ENCODE data around the gene IQGAP1.
A peak's percentile ranks its signal among the peaks of the same experiment; 100 is the strongest.

The IQGAP1 gene

GRCh38 chr15:90489514-90489913, 101.5 kb downstream of the IQGAP1 start:
- Histone ChIP-seq H3K36me3 (ENCODE audit: control insufficient read depth in 2 of 2, insufficient read depth in 1 of 2, low read length in 2 of 2) (peaks cover 51 to 87% of the 10 kb centered on the region in 2 experiments), H3K27ac (ENCODE audit: extremely low read depth, low read depth, low read length) (no peak overlapping the region), H3K4me3 (ENCODE audit: low read depth, low read length) (no peak overlapping the region), H3K9me3 (ENCODE audit: control insufficient read depth, insufficient read depth, low read depth, low read length) (no peaks in the 10 kb centered on the region), H3K4me1 (ENCODE audit: control insufficient read depth, insufficient read depth, low read length) (no peaks in the 10 kb centered on the region)
- POLR2A ChIA-PET: no interaction called here
- CTCF ChIA-PET: interaction anchor here (1.6 kb wide), 1 partner anchor 170 kb away, joined by 8 read pairs; no protein-coding TSS in a partner anchor
- TF ChIP-seq ZNF664 (tag by site-specific recombination; IDR thresholded peaks at IDR 0.05) (0 out of 2 replicates have a peak, but pooled peaks have one; percentile 16), HOXA7 (CRISPR knock-in tag; IDR thresholded peaks at IDR 0.05; ENCODE audit: borderline replicate concordance) (no peak), ZNF394 (tag by site-specific recombination; IDR thresholded peaks at IDR 0.05; ENCODE audit: borderline replicate concordance) (no peak)

- peaks cover 49 to 85% of the 10 kb centered on the region in 2 experiments for H3K36me3 ChIP-seq (ENCODE audit: control insufficient read depth in 2 of 2, insufficient read depth in 1 of 2, low read length in 2 of 2)
- TF ChIP-seq EGR2 (tag by site-specific recombination; IDR thresholded peaks at IDR 0.05; ENCODE audit: low read depth): no peak
- no peak for TF ChIP-seq ZNF354C (tag by site-specific recombination; IDR thresholded peaks at IDR 0.05; ENCODE audit: borderline replicate concordance, low read depth)
- no peak for TF ChIP-seq PRDM4 (tag by site-specific recombination; IDR thresholded peaks at IDR 0.05)
- TF ChIP-seq ZNF335 (tag by site-specific recombination; conservative IDR thresholded peaks at IDR 0.05): no peak
- H3K4me3 ChIP-seq (ENCODE audit: low read depth, low read length): no peak overlapping the region
- ChIA-PET CTCF (interaction anchor here (1.2 to 1.6 kb wide), 2 partner anchors 9 to 170 kb away, joined by 4 to 8 read pairs; no protein-coding TSS in a partner anchor), POLR2A (no interaction called here)
- no peaks in the 10 kb centered on the region for H3K4me1 ChIP-seq (ENCODE audit: control insufficient read depth, insufficient read depth, low read length)
- no peaks in the 10 kb centered on the region for H3K9me3 ChIP-seq (ENCODE audit: control insufficient read depth, insufficient read depth, low read depth, low read length)
- H3K27ac ChIP-seq (ENCODE audit: extremely low read depth, low read depth, low read length): no peak overlapping the region
Observed at GRCh38 chr15:90489944-90490343, 101.9 kb downstream of the IQGAP1 start.

- POLR2A ChIA-PET: no interaction called here
- CTCF ChIA-PET: interaction anchor here (0.6 to 1.6 kb wide), 3 partner anchors 69 to 393 kb away, joined by 3 read pairs; no protein-coding TSS in a partner anchor
- H3K36me3 ChIP-seq (ENCODE audit: control insufficient read depth in 2 of 2, insufficient read depth in 1 of 2, low read length in 2 of 2): peaks cover 55 to 70% of the 10 kb centered on the region in 2 experiments
- no peak overlapping the region for H3K27ac ChIP-seq (ENCODE audit: extremely low read depth, low read depth, low read length)
- H3K9me3 ChIP-seq (ENCODE audit: control insufficient read depth, insufficient read depth, low read depth, low read length): no peaks in the 10 kb centered on the region
- H3K4me3 ChIP-seq (ENCODE audit: low read depth, low read length): no peak overlapping the region
- no peak for TF ChIP-seq ZFHX2 (tag by site-specific recombination; conservative IDR thresholded peaks at IDR 0.05)
- no peak for TF ChIP-seq YY2 (tag by site-specific recombination; IDR thresholded peaks at IDR 0.05)
- no peak for TF ChIP-seq ZIC2 (tag by site-specific recombination; IDR thresholded peaks at IDR 0.05)
- no peak for TF ChIP-seq PATZ1 (tag by site-specific recombination; IDR thresholded peaks at IDR 0.05)
- TF ChIP-seq ZNF645 (tag by site-specific recombination; IDR thresholded peaks at IDR 0.05): no peak
- no peak for TF ChIP-seq ZNF426 (tag by site-specific recombination; IDR thresholded peaks at IDR 0.05)
- TF ChIP-seq PRDM1 (tag by site-specific recombination; IDR thresholded peaks at IDR 0.05): no peak
- no peak for TF ChIP-seq MEIS1 (CRISPR knock-in tag; IDR thresholded peaks at IDR 0.05; ENCODE audit: borderline replicate concordance)
- no peak for TF ChIP-seq ZNF843 (tag by site-specific recombination; IDR thresholded peaks at IDR 0.05)
- no peak for TF ChIP-seq ZNF510 (tag by site-specific recombination; IDR thresholded peaks at IDR 0.05; ENCODE audit: insufficient replicate concordance)
- TF ChIP-seq SETDB1 (IDR thresholded peaks at IDR 0.05; ENCODE audit: insufficient read length, low read length): no peak
- TF ChIP-seq ZNF791 (tag by site-specific recombination; IDR thresholded peaks at IDR 0.05): no peak
- no peak for TF ChIP-seq ZNF560 (tag by site-specific recombination; IDR thresholded peaks at IDR 0.05; ENCODE audit: borderline replicate concordance)
- no peak for TF ChIP-seq MZF1 (tag by site-specific recombination; IDR thresholded peaks at IDR 0.05; ENCODE audit: borderline replicate concordance)
- TF ChIP-seq TRIM28 (IDR thresholded peaks at IDR 0.05; ENCODE audit: borderline replicate concordance, low read length): no peak
- TF ChIP-seq ZSCAN23 (tag by site-specific recombination; IDR thresholded peaks at IDR 0.05): no peak
- TF ChIP-seq ZNF654 (tag by site-specific recombination; IDR thresholded peaks at IDR 0.05; ENCODE audit: low read depth): no peak
- H3K4me1 ChIP-seq (ENCODE audit: control insufficient read depth, insufficient read depth, low read length): no peaks in the 10 kb centered on the region
Observed at GRCh38 chr15:90493647-90494046, 105.6 kb downstream of the IQGAP1 start.

Data from HEK293 (cell line).